K562 (cell line): ENCODE measurements around the gene SFTPA2. TPM values are rescaled to one million over a fixed set of nuclear protein-coding genes. Genes with fewer than 3 reads are reported as not detected.
"Not testable (repeated sequence)": the region's sequence is repeated elsewhere in the genome, so short reads cannot be mapped to it uniquely, and the experiment has no call there.

Source experiments
- ATAC-seq: fragments of 200-7000 bp; cut with Tn5 transposase; 3 replicates; pipeline ENCODE4 v1.9.1; 2020; ENCODE audit warnings: moderate library complexity
- BruUV-seq: library from RNA; stranded (reverse); fragments of 400-500 nt; replicated peaks from 2 replicates; lab custom pipeline; 2021; lab: Mats Ljungman, UMichigan
- CTCF ChIA-PET: fragments of 300-600 bp; formaldehyde crosslinking; extraction: SDS; loops from one replicate; lab custom pipeline; 2021; ENCODE audit warnings: low intra/inter-chr PET ratio; lab: Yijun Ruan, JAX
- POLR2A ChIA-PET: fragments of 300-600, 350-650 bp; sonication (Branson Sonifier 250); formaldehyde crosslinking; extraction: SDS; loops from one replicate; lab custom pipeline; 2021; ENCODE audit warnings: antibody characterized with exemption, inconsistent platforms; lab: Yijun Ruan, JAX
- DNase-seq, 4 experiments: peaks; one replicate each; pipeline versions ENCODE4 v3.0.0 to v3.0.0-alpha.2; 2011 to 2018; ENCODE audit warnings: low spot score in 3 of 4, mixed read lengths in 3 of 4; ENCODE audit errors: extremely low read depth in 1 of 4
- FAIRE-seq: peaks from 2 replicates; lab custom pipeline; 2011; peaks lifted over from hg19 to GRCh38; lab: Jason Lieb, UNC
- H2AFZ ChIP-seq: 2 replicates; pipeline ENCODE4 v1.6.0; 2011; ENCODE audit warnings: low read depth, low read length, control low read depth, inconsistent platforms
- H3K27ac ChIP-seq: fragments of 200-600 bp; 3 replicates; pipeline ENCODE4 v1.8.0; 2011; ENCODE audit warnings: low read depth, mild to moderate bottlenecking, control low read depth, inconsistent platforms, low read length, moderate library complexity, mixed read lengths; ENCODE audit errors: extremely low read depth
- H3K27me3 ChIP-seq, 2 experiments: fragments of 300-600 bp in 1 of 2; 2 replicates in 1 of 2; 3 replicates in 1 of 2; pipeline versions ENCODE4 v1.6.0 to v1.8.0; 2011; ENCODE audit warnings: inconsistent platforms in 2 of 2, low read length in 2 of 2, mild to moderate bottlenecking in 1 of 2, mixed read lengths in 1 of 2, moderate library complexity in 1 of 2; ENCODE audit not compliant: control insufficient read depth in 2 of 2, insufficient read depth in 2 of 2
- H3K36me3 ChIP-seq: fragments of 300-600 bp; 3 replicates; pipeline ENCODE4 v1.8.0; 2011; ENCODE audit warnings: mild to moderate bottlenecking, low read length, inconsistent platforms; ENCODE audit not compliant: control insufficient read depth, insufficient read depth
- H3K4me1 ChIP-seq, 2 experiments: fragments of 200-600 bp in 1 of 2; replicated peaks in 1 of 2; 2 replicates in 1 of 2; 3 replicates in 1 of 2; pipeline versions ENCODE4 v1.5.1 to v1.8.0; 2011; ENCODE audit warnings: inconsistent platforms in 2 of 2, low read length in 2 of 2, mild to moderate bottlenecking in 1 of 2, mixed read lengths in 1 of 2, moderate library complexity in 1 of 2; ENCODE audit not compliant: control insufficient read depth in 2 of 2, insufficient read depth in 2 of 2
- H3K4me2 ChIP-seq: 2 replicates; pipeline ENCODE4 v1.6.1; 2011; ENCODE audit warnings: low read length, control low read depth, inconsistent platforms, mixed read lengths; ENCODE audit not compliant: insufficient read depth
- H3K4me3 ChIP-seq: fragments of 200-600 bp; sonication (generic), shearing (Covaris generic); 2 replicates; pipeline ENCODE4 v1.5.1; 2016; ENCODE audit warnings: control low read depth, inconsistent platforms
- H3K79me2 ChIP-seq: fragments of 200-600 bp; 3 replicates; pipeline ENCODE4 v1.8.0; 2011; ENCODE audit warnings: low read length, inconsistent platforms; ENCODE audit not compliant: control insufficient read depth, insufficient read depth
- H3K9ac ChIP-seq, 2 experiments: 2 replicates each; pipeline versions ENCODE4 v1.6.0 to v1.6.1; 2011; ENCODE audit warnings: low read depth in 2 of 2, low read length in 2 of 2, control low read depth in 1 of 2, inconsistent platforms in 1 of 2, mild to moderate bottlenecking in 1 of 2, mixed read lengths in 1 of 2; ENCODE audit not compliant: insufficient read depth in 1 of 2
- H3K9me1 ChIP-seq: one replicate; pipeline ENCODE4 v1.6.0; 2011; ENCODE audit warnings: inconsistent platforms, mild to moderate bottlenecking, low read length, moderate library complexity; ENCODE audit not compliant: control insufficient read depth, insufficient read depth
- H3K9me3 ChIP-seq: replicated peaks from 2 replicates; pipeline ENCODE4 v1.5.1; 2011; ENCODE audit warnings: low read depth, low read length, inconsistent platforms; ENCODE audit not compliant: control insufficient read depth, insufficient read depth
- H4K20me1 ChIP-seq: replicated peaks from 2 replicates; pipeline ENCODE4 v1.6.1; 2011; ENCODE audit warnings: low read length, inconsistent platforms, mixed read lengths; ENCODE audit not compliant: control insufficient read depth, insufficient read depth
- DPF2 ChIP-seq: fragments of 450-650 bp; IDR thresholded peaks from 2 replicates; pipeline ENCODE4 v1.6.1; 2016
- ZNF347 ChIP-seq: fragments of 450-650 bp; formaldehyde crosslinking; IDR thresholded peaks from 2 replicates; pipeline ENCODE4 v1.4.0; 2020; ENCODE audit warnings: low read depth, mild to moderate bottlenecking, moderate library complexity
- WGBS: fragments of 100-300 bp; shearing (Covaris generic); methylation state at CpG from one replicate; pipeline ENCODE4 v1.1.6; 2016; ENCODE audit warnings: low coverage, mixed read lengths; ENCODE audit not compliant: insufficient coverage; ENCODE audit errors: missing lambda C conversion rate; 5-methylcytosine and 5-hydroxymethylcytosine counted together
- in situ Hi-C: fragments of 300-500 bp; cut with MboI; formaldehyde crosslinking; loops from 4 replicates; pipeline ENCODE4 v1.15.0; 2018; ENCODE audit warnings: inconsistent platforms, mixed read lengths
- intact Hi-C: fragments of 100-400 bp; cut with micrococcal nuclease; formaldehyde crosslinking; loops from 2 replicates; pipeline ENCODE4 v1.14.2; 2022
- polyA plus RNA-seq, 8 experiments: library from polyadenylated mRNA; depleted of rRNA in 4 of 8; stranded (reverse) in 5 of 8; unstranded in 3 of 8; fragments of >200 nt; fragmentation: Nextera tagmentation in 2 of 8; fragmentation: Illumina TruSeq in 1 of 8; extraction: Ambion mirVana in 2 of 8; extraction: Trizol in 1 of 8; gene quantifications; 2 replicates each; pipeline versions ENCODE4 v1.2.1 to v1.2.3, GENCODE V29; 2011 to 2014; ENCODE audit warnings: inconsistent platforms in 1 of 8, missing spikeins in 1 of 8
- total RNA-seq, 7 experiments: library from RNA; depleted of rRNA in 6 of 7; stranded (reverse); fragments of >200 nt in 6 of 7; fragmentation: Illumina TruSeq in 2 of 7; extraction: Trizol in 2 of 7; gene quantifications; 2 replicates each; pipeline versions ENCODE4 v1.2.1 to v1.2.3, GENCODE V29; 2011 to 2021; ENCODE audit warnings: low replicate concordance in 1 of 7
- TF ChIP-seq, protein P1 (sequence below): sonication (generic); formaldehyde crosslinking; IDR thresholded peaks from 2 replicates; pipeline ENCODE4 v1.5.0; 2020; ENCODE audit warnings: missing genetic modification reagents
- TF ChIP-seq, protein P2 (sequence below): fragments of 450-650 bp; formaldehyde crosslinking; IDR thresholded peaks from 2 replicates; pipeline ENCODE4 v1.4.0; 2020; ENCODE audit warnings: mild to moderate bottlenecking, moderate library complexity

SFTPA2 gene
- total and polyA plus RNA-seq, 9 of the 15 experiments (the other 6 are each of a cell fraction or from before 2014, with no cell fraction given) = 4.1 TPM; not detected in 8

DNA sequence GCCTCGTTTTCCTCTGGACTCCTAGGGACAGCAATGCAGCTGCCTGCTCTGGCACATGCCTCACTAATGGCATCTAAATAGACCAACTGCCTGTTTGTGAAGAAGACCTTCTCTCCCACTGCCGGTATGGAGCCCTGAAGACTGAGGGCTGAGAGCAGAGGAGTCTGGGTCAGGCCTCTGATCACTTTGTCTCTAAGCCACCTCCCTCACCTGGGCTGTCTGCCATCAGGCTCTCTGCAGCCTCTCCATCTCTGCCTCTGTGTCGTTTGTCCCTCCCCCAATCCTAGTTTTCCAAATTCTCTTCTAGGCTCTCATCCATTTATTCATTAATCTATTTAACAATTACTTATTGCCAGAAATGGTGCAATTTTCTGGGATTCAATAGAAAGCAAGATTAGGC is 35.3 kb upstream of the SFTPA2 start:
- Histone ChIP-seq H3K9me3 (0 out of 2 replicates have a peak, but pooled peaks cover 5% of the 10 kb centered on the region), H3K27me3 (no peaks in the 10 kb centered on the region), H3K9me1 (no peaks in the 10 kb centered on the region), H3K79me2 (no peaks in the 10 kb centered on the region), H3K9ac (no peak overlapping the region), H2AFZ (no peak overlapping the region), H3K27ac (no peak overlapping the region), H3K36me3 (no peaks in the 10 kb centered on the region), H3K4me2 (no peak overlapping the region), H3K4me3 (no peak overlapping the region), H3K4me1 (no peaks in the 10 kb centered on the region), H4K20me1 (no peaks in the 10 kb centered on the region)
- no TSS peak for BruUV-seq
- intact Hi-C loops = no loop called here
- CTCF ChIA-PET = no interaction called here
- DNase-seq = no peak
- in situ Hi-C loops = no loop called here
- WGBS = 0% methylated on average over 3 of the region's 3 CpGs
- no peak for FAIRE-seq
- no peak for ATAC-seq
- TF ChIP-seq ZNF347 (CRISPR knock-in tag) = no peak
- TF ChIP-seq, protein P1, sequence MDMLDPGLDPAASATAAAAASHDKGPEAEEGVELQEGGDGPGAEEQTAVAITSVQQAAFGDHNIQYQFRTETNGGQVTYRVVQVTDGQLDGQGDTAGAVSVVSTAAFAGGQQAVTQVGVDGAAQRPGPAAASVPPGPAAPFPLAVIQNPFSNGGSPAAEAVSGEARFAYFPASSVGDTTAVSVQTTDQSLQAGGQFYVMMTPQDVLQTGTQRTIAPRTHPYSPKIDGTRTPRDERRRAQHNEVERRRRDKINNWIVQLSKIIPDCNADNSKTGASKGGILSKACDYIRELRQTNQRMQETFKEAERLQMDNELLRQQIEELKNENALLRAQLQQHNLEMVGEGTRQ = no peak
- TF ChIP-seq, protein P2, sequence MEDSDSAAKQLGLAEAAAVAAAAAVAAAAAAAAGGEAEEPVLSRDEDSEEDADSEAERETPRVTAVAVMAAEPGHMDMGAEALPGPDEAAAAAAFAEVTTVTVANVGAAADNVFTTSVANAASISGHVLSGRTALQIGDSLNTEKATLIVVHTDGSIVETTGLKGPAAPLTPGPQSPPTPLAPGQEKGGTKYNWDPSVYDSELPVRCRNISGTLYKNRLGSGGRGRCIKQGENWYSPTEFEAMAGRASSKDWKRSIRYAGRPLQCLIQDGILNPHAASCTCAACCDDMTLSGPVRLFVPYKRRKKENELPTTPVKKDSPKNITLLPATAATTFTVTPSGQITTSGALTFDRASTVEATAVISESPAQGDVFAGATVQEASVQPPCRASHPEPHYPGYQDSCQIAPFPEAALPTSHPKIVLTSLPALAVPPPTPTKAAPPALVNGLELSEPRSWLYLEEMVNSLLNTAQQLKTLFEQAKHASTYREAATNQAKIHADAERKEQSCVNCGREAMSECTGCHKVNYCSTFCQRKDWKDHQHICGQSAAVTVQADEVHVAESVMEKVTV (CRISPR knock-in tag) = no peak
- no peak for TF ChIP-seq DPF2
- POLR2A ChIA-PET = no interaction called here

DNA sequence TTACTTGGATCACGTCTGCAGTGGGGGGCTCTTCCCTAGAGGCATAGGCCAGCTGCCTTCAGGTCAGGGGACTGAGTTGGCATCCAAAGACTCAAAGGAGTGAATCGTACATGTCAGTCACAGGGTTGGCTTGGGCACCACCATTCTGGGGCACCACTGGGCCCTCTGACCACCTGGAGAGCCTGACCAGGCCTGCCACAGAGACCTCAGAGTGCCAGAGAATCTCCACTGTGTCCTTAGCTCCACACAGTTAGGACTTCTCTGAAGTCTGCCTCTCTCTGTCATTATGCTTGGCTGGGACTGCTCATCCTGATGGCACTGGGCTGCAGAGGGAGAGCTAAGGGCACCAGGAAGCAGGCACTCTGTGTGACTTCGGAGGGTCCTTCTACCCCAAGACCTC is 34.4 kb upstream of the SFTPA2 start:
- FAIRE-seq, BruUV-seq, in situ Hi-C loops: not testable (repeated sequence)

More for the DNA sequence above, 34.4 kb upstream of the SFTPA2 start:
- H3K4me2 ChIP-seq, H3K36me3 ChIP-seq, ATAC-seq, H3K4me3 ChIP-seq, H4K20me1 ChIP-seq, CTCF ChIA-PET, H2AFZ ChIP-seq, H3K9me1 ChIP-seq, H3K27me3 ChIP-seq, H3K27ac ChIP-seq, H3K79me2 ChIP-seq, H3K4me1 ChIP-seq, H3K9me3 ChIP-seq, H3K9ac ChIP-seq, DNase-seq, intact Hi-C loops: not testable (repeated sequence)
- WGBS = 0% methylated on average over 3 of the region's 3 CpGs
- POLR2A ChIA-PET = interaction anchor here (0.6 kb wide), 2 partner anchors 9 to 22 kb away, joined by 3 read pairs; no protein-coding TSS in a partner anchor
